ENCODE results near the gene OR10AD1. TPM values are rescaled to one million over a fixed set of nuclear protein-coding genes. Genes with fewer than 3 reads are reported as not detected.
"Not testable (repeated sequence)": the region's sequence is repeated elsewhere in the genome, so short reads cannot be mapped to it uniquely, and the experiment has no call there.

The OR10AD1 gene
- total and polyA plus RNA-seq, 4 donors, result not detected

DNA sequence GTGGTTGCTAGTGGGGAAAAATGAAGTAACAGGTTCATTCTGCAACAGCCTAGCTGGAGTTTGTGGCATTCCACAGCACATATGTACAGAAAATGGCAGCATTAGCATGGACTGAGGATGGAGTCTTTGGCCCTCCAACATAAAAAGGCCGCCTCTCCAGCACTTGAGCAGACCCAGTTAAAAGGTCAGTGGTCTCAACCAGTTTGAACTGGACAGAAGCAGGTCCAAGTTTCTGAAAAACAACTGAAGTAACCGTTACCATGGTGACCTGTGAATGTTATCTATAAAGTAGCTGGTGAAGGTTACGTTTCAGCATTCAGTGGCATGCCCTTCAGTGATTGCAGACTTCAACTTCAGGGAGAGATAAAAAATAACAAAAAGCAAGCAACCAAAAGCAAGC is 34.1 kb upstream of the OR10AD1 start:
- 42% methylated on average over 3 of the region's 3 CpGs for WGBS
- TF ChIP-seq JUND (IDR thresholded peaks at IDR 0.05) (no peak), ATF3 (IDR thresholded peaks at IDR 0.05) (no peak)
- Histone ChIP-seq H3K9me3 (ENCODE audit: control insufficient read depth in 4 of 4, low read length in 3 of 4) (peaks cover 0 to 4% (median 3%) of the 10 kb centered on the region in 4 donors), H3K36me3 (ENCODE audit: control insufficient read depth in 4 of 4, insufficient read depth in 3 of 4, low read depth in 1 of 4, low read length in 3 of 4) (no peaks in the 10 kb centered on the region), H3K4me1 (ENCODE audit: control insufficient read depth in 4 of 4, insufficient read depth in 4 of 4, low read length in 3 of 4) (no peaks in the 10 kb centered on the region), H3K4me3 (ENCODE audit: low read depth in 1 of 3, low read length in 3 of 3) (no peak overlapping the region), H3K9ac (ENCODE audit: low read depth in 1 of 2, low read length in 2 of 2) (no peak overlapping the region), H3K27ac (ENCODE audit: low read depth in 1 of 2, low read length in 2 of 2) (no peak overlapping the region), H3K27me3 (ENCODE audit: control insufficient read depth in 4 of 4, insufficient read depth in 4 of 4, low read length in 3 of 4) (no peaks in the 10 kb centered on the region)
- no peak for DNase-seq (ENCODE audit: low spot score)

- DNase-seq (ENCODE audit: low spot score), result no peak
- TF ChIP-seq GABPA (IDR thresholded peaks at IDR 0.05 in 1 of 2, conservative IDR thresholded peaks at IDR 0.05 in 1 of 2), result no peak
- TF ChIP-seq, protein P1, sequence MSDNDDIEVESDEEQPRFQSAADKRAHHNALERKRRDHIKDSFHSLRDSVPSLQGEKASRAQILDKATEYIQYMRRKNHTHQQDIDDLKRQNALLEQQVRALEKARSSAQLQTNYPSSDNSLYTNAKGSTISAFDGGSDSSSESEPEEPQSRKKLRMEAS (IDR thresholded peaks at IDR 0.05), result no peak
- TF ChIP-seq, protein P2, sequence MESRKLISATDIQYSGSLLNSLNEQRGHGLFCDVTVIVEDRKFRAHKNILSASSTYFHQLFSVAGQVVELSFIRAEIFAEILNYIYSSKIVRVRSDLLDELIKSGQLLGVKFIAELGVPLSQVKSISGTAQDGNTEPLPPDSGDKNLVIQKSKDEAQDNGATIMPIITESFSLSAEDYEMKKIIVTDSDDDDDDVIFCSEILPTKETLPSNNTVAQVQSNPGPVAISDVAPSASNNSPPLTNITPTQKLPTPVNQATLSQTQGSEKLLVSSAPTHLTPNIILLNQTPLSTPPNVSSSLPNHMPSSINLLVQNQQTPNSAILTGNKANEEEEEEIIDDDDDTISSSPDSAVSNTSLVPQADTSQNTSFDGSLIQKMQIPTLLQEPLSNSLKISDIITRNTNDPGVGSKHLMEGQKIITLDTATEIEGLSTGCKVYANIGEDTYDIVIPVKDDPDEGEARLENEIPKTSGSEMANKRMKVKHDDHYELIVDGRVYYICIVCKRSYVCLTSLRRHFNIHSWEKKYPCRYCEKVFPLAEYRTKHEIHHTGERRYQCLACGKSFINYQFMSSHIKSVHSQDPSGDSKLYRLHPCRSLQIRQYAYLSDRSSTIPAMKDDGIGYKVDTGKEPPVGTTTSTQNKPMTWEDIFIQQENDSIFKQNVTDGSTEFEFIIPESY (IDR thresholded peaks at IDR 0.05), result no peak
- no peak for TF ChIP-seq SP1 (IDR thresholded peaks at IDR 0.05)
- no peak for TF ChIP-seq TAF1 (conservative IDR thresholded peaks at IDR 0.05)
- TF ChIP-seq, protein P3, sequence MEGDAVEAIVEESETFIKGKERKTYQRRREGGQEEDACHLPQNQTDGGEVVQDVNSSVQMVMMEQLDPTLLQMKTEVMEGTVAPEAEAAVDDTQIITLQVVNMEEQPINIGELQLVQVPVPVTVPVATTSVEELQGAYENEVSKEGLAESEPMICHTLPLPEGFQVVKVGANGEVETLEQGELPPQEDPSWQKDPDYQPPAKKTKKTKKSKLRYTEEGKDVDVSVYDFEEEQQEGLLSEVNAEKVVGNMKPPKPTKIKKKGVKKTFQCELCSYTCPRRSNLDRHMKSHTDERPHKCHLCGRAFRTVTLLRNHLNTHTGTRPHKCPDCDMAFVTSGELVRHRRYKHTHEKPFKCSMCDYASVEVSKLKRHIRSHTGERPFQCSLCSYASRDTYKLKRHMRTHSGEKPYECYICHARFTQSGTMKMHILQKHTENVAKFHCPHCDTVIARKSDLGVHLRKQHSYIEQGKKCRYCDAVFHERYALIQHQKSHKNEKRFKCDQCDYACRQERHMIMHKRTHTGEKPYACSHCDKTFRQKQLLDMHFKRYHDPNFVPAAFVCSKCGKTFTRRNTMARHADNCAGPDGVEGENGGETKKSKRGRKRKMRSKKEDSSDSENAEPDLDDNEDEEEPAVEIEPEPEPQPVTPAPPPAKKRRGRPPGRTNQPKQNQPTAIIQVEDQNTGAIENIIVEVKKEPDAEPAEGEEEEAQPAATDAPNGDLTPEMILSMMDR (IDR thresholded peaks at IDR 0.05; ENCODE audit: low read depth, low read length, missing input control), result no peak
- TF ChIP-seq ATF3 (IDR thresholded peaks at IDR 0.05), result no peak
- no peak for TF ChIP-seq NR2F2 (IDR thresholded peaks at IDR 0.05)
- no peak for TF ChIP-seq FOXA2 (IDR thresholded peaks at IDR 0.05)
- no peak for TF ChIP-seq FOXA1 (IDR thresholded peaks at IDR 0.05)
- TF ChIP-seq YY1 (IDR thresholded peaks at IDR 0.05), result no peak
- no peak for TF ChIP-seq HNF4G (IDR thresholded peaks at IDR 0.05)
- TF ChIP-seq JUND (IDR thresholded peaks at IDR 0.05), result no peak
- no peak for TF ChIP-seq HNF4A (conservative IDR thresholded peaks at IDR 0.05)
- no peak for TF ChIP-seq EGR1 (IDR thresholded peaks at IDR 0.05; ENCODE audit: low read depth in 2 of 2)
- TF ChIP-seq, protein P4, sequence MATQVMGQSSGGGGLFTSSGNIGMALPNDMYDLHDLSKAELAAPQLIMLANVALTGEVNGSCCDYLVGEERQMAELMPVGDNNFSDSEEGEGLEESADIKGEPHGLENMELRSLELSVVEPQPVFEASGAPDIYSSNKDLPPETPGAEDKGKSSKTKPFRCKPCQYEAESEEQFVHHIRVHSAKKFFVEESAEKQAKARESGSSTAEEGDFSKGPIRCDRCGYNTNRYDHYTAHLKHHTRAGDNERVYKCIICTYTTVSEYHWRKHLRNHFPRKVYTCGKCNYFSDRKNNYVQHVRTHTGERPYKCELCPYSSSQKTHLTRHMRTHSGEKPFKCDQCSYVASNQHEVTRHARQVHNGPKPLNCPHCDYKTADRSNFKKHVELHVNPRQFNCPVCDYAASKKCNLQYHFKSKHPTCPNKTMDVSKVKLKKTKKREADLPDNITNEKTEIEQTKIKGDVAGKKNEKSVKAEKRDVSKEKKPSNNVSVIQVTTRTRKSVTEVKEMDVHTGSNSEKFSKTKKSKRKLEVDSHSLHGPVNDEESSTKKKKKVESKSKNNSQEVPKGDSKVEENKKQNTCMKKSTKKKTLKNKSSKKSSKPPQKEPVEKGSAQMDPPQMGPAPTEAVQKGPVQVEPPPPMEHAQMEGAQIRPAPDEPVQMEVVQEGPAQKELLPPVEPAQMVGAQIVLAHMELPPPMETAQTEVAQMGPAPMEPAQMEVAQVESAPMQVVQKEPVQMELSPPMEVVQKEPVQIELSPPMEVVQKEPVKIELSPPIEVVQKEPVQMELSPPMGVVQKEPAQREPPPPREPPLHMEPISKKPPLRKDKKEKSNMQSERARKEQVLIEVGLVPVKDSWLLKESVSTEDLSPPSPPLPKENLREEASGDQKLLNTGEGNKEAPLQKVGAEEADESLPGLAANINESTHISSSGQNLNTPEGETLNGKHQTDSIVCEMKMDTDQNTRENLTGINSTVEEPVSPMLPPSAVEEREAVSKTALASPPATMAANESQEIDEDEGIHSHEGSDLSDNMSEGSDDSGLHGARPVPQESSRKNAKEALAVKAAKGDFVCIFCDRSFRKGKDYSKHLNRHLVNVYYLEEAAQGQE (IDR thresholded peaks at IDR 0.05), result no peak
- no peak for TF ChIP-seq RAD21 (IDR thresholded peaks at IDR 0.05)
- 69% methylated on average over 4 of the region's 4 CpGs for WGBS
- peaks cover 0 to 2% (median 0%) of the 10 kb centered on the region in 4 donors for H3K9me3 ChIP-seq (ENCODE audit: control insufficient read depth in 4 of 4, low read length in 3 of 4)
- H3K9ac ChIP-seq (ENCODE audit: low read depth in 1 of 2, low read length in 2 of 2), result no peak overlapping the region
- H3K27ac ChIP-seq (ENCODE audit: low read depth in 1 of 2, low read length in 2 of 2), result no peak overlapping the region
- H3K4me3 ChIP-seq (ENCODE audit: low read depth in 1 of 3, low read length in 3 of 3), result no peak overlapping the region
- no peaks in the 10 kb centered on the region for H3K4me1 ChIP-seq (ENCODE audit: control insufficient read depth in 4 of 4, insufficient read depth in 4 of 4, low read length in 3 of 4)
- no peaks in the 10 kb centered on the region for H3K27me3 ChIP-seq (ENCODE audit: control insufficient read depth in 4 of 4, insufficient read depth in 4 of 4, low read length in 3 of 4)
- no peaks in the 10 kb centered on the region for H3K36me3 ChIP-seq (ENCODE audit: control insufficient read depth in 4 of 4, insufficient read depth in 3 of 4, low read depth in 1 of 4, low read length in 3 of 4)
Observed at GRCh38 chr12:48235796-48236333, 32.8 kb upstream of the OR10AD1 start.

GRCh38 chr12:48231169-48231958 is 28.3 kb upstream of the OR10AD1 start:
- not testable (repeated sequence) for DNase-seq (ENCODE audit: low spot score); H3K36me3 ChIP-seq (ENCODE audit: control insufficient read depth in 4 of 4, insufficient read depth in 3 of 4, low read depth in 1 of 4, low read length in 3 of 4); H3K4me3 ChIP-seq (ENCODE audit: low read depth in 1 of 3, low read length in 3 of 3); H3K27ac ChIP-seq (ENCODE audit: low read depth in 1 of 2, low read length in 2 of 2); H3K9ac ChIP-seq (ENCODE audit: low read depth in 1 of 2, low read length in 2 of 2); H3K9me3 ChIP-seq (ENCODE audit: control insufficient read depth in 4 of 4, low read length in 3 of 4); H3K4me1 ChIP-seq (ENCODE audit: control insufficient read depth in 4 of 4, insufficient read depth in 4 of 4, low read length in 3 of 4); H3K27me3 ChIP-seq (ENCODE audit: control insufficient read depth in 4 of 4, insufficient read depth in 4 of 4, low read length in 3 of 4)
- WGBS, result 90% methylated on average over 2 of the region's 2 CpGs

All from liver (tissue), 9 donors.